Tibial artery (tissue), 4 donors: Measurements from ENCODE around the gene PSMG2.

Source experiments
- DNase-seq, 2 donors: peaks; one replicate each; pipeline ENCODE4 v3.0.0-alpha.2; 2019
- H3K27ac ChIP-seq, 2 donors: fragments of 200-600 bp; sonication (generic) in 1 of 2; 1 replicate in 1 of 2; 2 replicates in 1 of 2; pipeline ENCODE4 v1.5.1; 2018 to 2019; ENCODE audit warnings: mild to moderate bottlenecking in 1 of 2
- H3K27me3 ChIP-seq, 2 donors: fragments of 200-600 bp; sonication (generic) in 1 of 2; one replicate each; pipeline versions ENCODE4 v1.5.1 to v1.6.0; 2016 to 2019
- H3K36me3 ChIP-seq, 3 donors: fragments of 200-600 bp; sonication (generic) in 2 of 3; one replicate each; pipeline ENCODE4 v1.5.1; 2016 to 2019; ENCODE audit warnings: mild to moderate bottlenecking in 2 of 3
- H3K4me1 ChIP-seq, 4 donors: fragments of 200-600 bp; sonication (generic) in 2 of 4; 1 replicate in 3 of 4; 2 replicates in 1 of 4; pipeline ENCODE4 v1.5.1; 2016 to 2019
- H3K4me3 ChIP-seq, 2 donors: fragments of 200-600 bp; sonication (generic) in 1 of 2; 1 replicate in 1 of 2; 2 replicates in 1 of 2; pipeline ENCODE4 v1.5.1; 2018 to 2019; ENCODE audit warnings: mild to moderate bottlenecking in 2 of 2
- H3K9me3 ChIP-seq, 3 donors: fragments of 200-600 bp; sonication (generic) in 1 of 3; one replicate each; pipeline ENCODE4 v1.5.1; 2016 to 2019
- intact Hi-C: fragments of 100-400 bp; cut with DNase I; formaldehyde crosslinking; loops from one replicate; pipeline ENCODE4 v1.15.0; 2023; ENCODE audit warnings: low total_unique reads
- TF ChIP-seq, protein P1 (sequence below), 2 experiments: fragments of 200-600 bp in 1 of 2; fragments of 450-650 bp in 1 of 2; IDR thresholded peaks; one replicate each; pipeline ENCODE4 v1.5.1; 2017 to 2019; ENCODE audit warnings: antibody characterized with exemption in 2 of 2, mild to moderate bottlenecking in 1 of 2, moderate library complexity in 1 of 2

Gene PSMG2

DNA sequence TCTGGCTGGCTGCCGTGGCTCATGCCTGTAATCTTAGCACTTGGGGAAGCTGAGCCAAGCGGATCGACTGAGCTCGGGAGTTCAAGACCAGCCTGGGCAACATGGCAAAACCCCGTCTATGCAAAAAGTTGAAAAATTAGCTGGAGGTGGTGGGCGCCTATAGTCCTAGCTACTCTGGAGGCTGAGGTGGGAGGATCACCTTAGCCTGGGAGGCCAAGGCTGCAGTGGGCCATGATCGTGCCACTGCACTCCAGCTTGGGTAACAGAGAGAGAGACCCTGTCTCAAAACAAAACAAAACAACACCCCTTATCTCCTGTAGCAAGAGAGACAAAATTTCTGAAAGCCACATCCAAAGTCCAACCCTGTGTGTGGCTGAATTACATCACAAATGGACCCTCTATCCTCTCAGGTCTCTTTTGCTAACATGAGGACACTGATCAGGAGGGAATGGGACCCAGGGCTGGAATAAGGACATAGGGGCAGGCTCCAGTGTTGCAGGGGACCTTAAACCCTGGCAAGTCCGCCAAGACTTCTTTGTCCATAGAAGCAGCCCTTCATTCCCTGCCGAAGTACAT, 64.8 kb downstream of the PSMG2 start:
- Histone ChIP-seq H3K27ac (no peak overlapping the region), H3K4me3 (no peak overlapping the region), H3K9me3 (no peaks in the 10 kb centered on the region), H3K27me3 (no peaks in the 10 kb centered on the region), H3K36me3 (no peaks in the 10 kb centered on the region), H3K4me1 (no peaks in the 10 kb centered on the region)
- TF ChIP-seq, protein P1, sequence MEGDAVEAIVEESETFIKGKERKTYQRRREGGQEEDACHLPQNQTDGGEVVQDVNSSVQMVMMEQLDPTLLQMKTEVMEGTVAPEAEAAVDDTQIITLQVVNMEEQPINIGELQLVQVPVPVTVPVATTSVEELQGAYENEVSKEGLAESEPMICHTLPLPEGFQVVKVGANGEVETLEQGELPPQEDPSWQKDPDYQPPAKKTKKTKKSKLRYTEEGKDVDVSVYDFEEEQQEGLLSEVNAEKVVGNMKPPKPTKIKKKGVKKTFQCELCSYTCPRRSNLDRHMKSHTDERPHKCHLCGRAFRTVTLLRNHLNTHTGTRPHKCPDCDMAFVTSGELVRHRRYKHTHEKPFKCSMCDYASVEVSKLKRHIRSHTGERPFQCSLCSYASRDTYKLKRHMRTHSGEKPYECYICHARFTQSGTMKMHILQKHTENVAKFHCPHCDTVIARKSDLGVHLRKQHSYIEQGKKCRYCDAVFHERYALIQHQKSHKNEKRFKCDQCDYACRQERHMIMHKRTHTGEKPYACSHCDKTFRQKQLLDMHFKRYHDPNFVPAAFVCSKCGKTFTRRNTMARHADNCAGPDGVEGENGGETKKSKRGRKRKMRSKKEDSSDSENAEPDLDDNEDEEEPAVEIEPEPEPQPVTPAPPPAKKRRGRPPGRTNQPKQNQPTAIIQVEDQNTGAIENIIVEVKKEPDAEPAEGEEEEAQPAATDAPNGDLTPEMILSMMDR (IDR thresholded peaks at IDR 0.05), result no peak
- no peak for DNase-seq
- intact Hi-C loops, result no loop called here

- no peak overlapping the region for H3K4me3 ChIP-seq
- TF ChIP-seq, protein P1 (IDR thresholded peaks at IDR 0.05), result no peak
- no peaks in the 10 kb centered on the region for H3K4me1 ChIP-seq
- no peaks in the 10 kb centered on the region for H3K27me3 ChIP-seq
- no peaks in the 10 kb centered on the region for H3K36me3 ChIP-seq
- H3K27ac ChIP-seq, result no peak overlapping the region
- no peak for DNase-seq
- no peaks in the 10 kb centered on the region for H3K9me3 ChIP-seq
- intact Hi-C loops, result no loop called here
Measured at GRCh38 chr18:12768625-12769024, 65.8 kb downstream of the PSMG2 start.

- Histone ChIP-seq H3K27ac (no peak overlapping the region), H3K27me3 (no peaks in the 10 kb centered on the region), H3K4me1 (no peaks in the 10 kb centered on the region), H3K9me3 (no peaks in the 10 kb centered on the region), H3K36me3 (no peaks in the 10 kb centered on the region), H3K4me3 (no peak overlapping the region)
- TF ChIP-seq, protein P1 (IDR thresholded peaks at IDR 0.05), result no peak
- intact Hi-C loops, result no loop called here
- DNase-seq, result no peak
Measured at GRCh38 chr18:12769136-12769535, 66.3 kb downstream of the PSMG2 start.

- DNase-seq, result no peak
- Histone ChIP-seq H3K27ac (no peak overlapping the region), H3K4me1 (no peaks in the 10 kb centered on the region), H3K9me3 (no peaks in the 10 kb centered on the region), H3K27me3 (no peaks in the 10 kb centered on the region), H3K4me3 (no peak overlapping the region), H3K36me3 (no peaks in the 10 kb centered on the region)
- intact Hi-C loops, result no loop called here
- TF ChIP-seq, protein P1 (IDR thresholded peaks at IDR 0.05), result no peak
Measured at GRCh38 chr18:12769644-12770440, 67.0 kb downstream of the PSMG2 start.

DNA sequence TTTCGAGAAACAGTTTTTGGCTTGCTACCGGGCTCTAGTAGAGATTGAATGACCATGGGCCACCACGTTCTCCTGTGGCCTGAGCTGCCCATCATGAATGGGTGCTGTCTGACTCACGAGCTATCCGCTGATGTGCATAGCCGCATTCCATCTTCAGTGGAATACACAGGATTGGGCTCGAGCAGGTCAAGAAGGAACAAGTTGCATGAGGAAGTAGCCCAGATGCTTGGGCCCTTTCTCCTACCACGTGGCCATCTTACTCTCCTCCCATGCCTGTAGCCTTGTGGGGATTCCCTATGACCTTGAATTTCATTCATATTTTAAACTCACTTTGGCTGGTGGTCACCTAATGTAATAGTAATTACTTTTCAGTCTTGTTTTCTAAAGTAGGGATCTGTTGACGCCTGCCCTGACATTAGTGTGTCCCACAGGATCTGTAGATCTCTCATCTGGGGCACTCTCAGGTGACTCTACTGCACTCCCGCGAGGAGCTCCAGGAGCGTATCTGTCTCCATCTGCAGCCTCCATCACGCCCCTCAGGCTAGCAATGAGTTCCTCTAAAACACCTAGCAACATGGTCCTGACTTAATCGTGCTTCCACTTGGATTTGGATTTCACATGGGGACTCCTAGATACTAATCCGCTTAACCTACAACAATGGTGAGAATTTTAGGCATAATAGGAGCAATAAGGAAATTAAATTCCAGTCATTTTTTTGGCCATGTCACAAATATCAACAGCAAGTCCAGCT, 67.8 kb downstream of the PSMG2 start:
- H3K27ac ChIP-seq, result no peak overlapping the region
- no peak for DNase-seq
- no peaks in the 10 kb centered on the region for H3K27me3 ChIP-seq
- no peak overlapping the region for H3K4me3 ChIP-seq
- TF ChIP-seq, protein P1 (IDR thresholded peaks at IDR 0.05), result no peak
- no peaks in the 10 kb centered on the region for H3K36me3 ChIP-seq
- no peaks in the 10 kb centered on the region for H3K4me1 ChIP-seq
- H3K9me3 ChIP-seq, result no peaks in the 10 kb centered on the region
- intact Hi-C loops, result no loop called here
